Hepatocyte (in vitro differentiated cells): Measurements from ENCODE around the gene MYO1A. TPM values are rescaled to one million over a fixed set of nuclear protein-coding genes. Genes with fewer than 3 reads are reported as not detected.

ENCODE experiments used
- DNase-seq: peaks from one replicate; pipeline ENCODE4 v3.0.0-alpha.2; 2016; ENCODE audit warnings: low spot score
- H2AFZ ChIP-seq: fragments of 200-600 bp; sonication (generic); 2 replicates; pipeline ENCODE4 v1.6.0; 2016; ENCODE audit warnings: antibody characterized with exemption, mild to moderate bottlenecking
- H3K27ac ChIP-seq: fragments of 200-600 bp; sonication (generic); 2 replicates; pipeline ENCODE4 v1.5.1; 2016; ENCODE audit warnings: mild to moderate bottlenecking
- H3K27me3 ChIP-seq: fragments of 200-600 bp; sonication (generic); 2 replicates; pipeline ENCODE4 v1.6.1; 2016
- H3K36me3 ChIP-seq: fragments of 200-600 bp; sonication (generic); replicated peaks from 2 replicates; pipeline ENCODE4 v1.5.1; 2016; ENCODE audit warnings: low read depth; ENCODE audit not compliant: insufficient read depth
- H3K4me1 ChIP-seq: fragments of 200-600 bp; sonication (generic); 2 replicates; pipeline ENCODE4 v1.5.1; 2016; ENCODE audit warnings: mild to moderate bottlenecking, moderate library complexity; ENCODE audit not compliant: insufficient read depth
- H3K4me2 ChIP-seq: fragments of 200-600 bp; sonication (generic); 2 replicates; pipeline ENCODE4 v1.6.0; 2016
- H3K4me3 ChIP-seq: fragments of 200-600 bp; sonication (generic); 2 replicates; pipeline ENCODE4 v1.5.1; 2016; ENCODE audit warnings: mild to moderate bottlenecking
- H3K79me2 ChIP-seq: fragments of 200-600 bp; sonication (generic); 2 replicates; pipeline ENCODE4 v1.6.0; 2017; ENCODE audit warnings: mild to moderate bottlenecking
- H3K9me2 ChIP-seq: fragments of 200-600 bp; sonication (generic); replicated peaks from 2 replicates; pipeline ENCODE4 v1.6.0; 2017; ENCODE audit warnings: mild to moderate bottlenecking; ENCODE audit not compliant: insufficient read depth
- H3K9me3 ChIP-seq: fragments of 200-600 bp; sonication (generic); 2 replicates; pipeline ENCODE4 v1.5.1; 2016; ENCODE audit warnings: low read depth, mild to moderate bottlenecking
- H4K20me1 ChIP-seq: fragments of 200-600 bp; sonication (generic); 2 replicates; pipeline ENCODE4 v1.6.0; 2016; ENCODE audit warnings: mild to moderate bottlenecking; ENCODE audit not compliant: insufficient read depth, poor library complexity, severe bottlenecking
- CTCF ChIP-seq: fragments of 200-600 bp; sonication (generic); IDR thresholded peaks from 2 replicates; pipeline ENCODE4 v1.5.1; 2016; ENCODE audit warnings: antibody characterized with exemption, mild to moderate bottlenecking; ENCODE audit not compliant: poor library complexity
- EZH2 ChIP-seq: fragments of 200-600 bp; sonication (generic); IDR thresholded peaks from 2 replicates; pipeline ENCODE4 v1.6.1; 2016; ENCODE audit warnings: antibody characterized with exemption, mild to moderate bottlenecking, borderline replicate concordance
- EZH2phosphoT487 ChIP-seq: fragments of 200-600 bp; sonication (generic); IDR thresholded peaks from one replicate; pipeline ENCODE4 v1.6.1; 2018; ENCODE audit warnings: antibody characterized with exemption, mild to moderate bottlenecking, low read depth, moderate library complexity; ENCODE audit not compliant: unreplicated experiment, severe bottlenecking
- WGBS: methylation state at CpG from one replicate; pipeline ENCODE4 v1.1.6; 2016; ENCODE audit warnings: low lambda C conversion rate; ENCODE audit errors: missing lambda C conversion rate; 5-methylcytosine and 5-hydroxymethylcytosine counted together
- polyA plus RNA-seq: library from polyadenylated mRNA; unstranded; fragments of >200 nt; fragmentation: Nextera tagmentation; extraction: Ambion mirVana; gene quantifications from 2 replicates; pipeline ENCODE4 v1.2.1, GENCODE V29; 2016
- total RNA-seq: library from RNA; depleted of rRNA; stranded (reverse); fragments of >200 nt; gene quantifications from 2 replicates; pipeline ENCODE4 v1.2.3, GENCODE V29; 2014

MYO1A gene
- total and polyA plus RNA-seq, 2 experiments from 2014 or later: 23.8 to 29.2 TPM

GRCh38 chr12:57009949-57010626 lies 39.8 kb downstream of the MYO1A start:
- DNase-seq: no peak
- Histone ChIP-seq H3K4me1 (peaks cover 14% of the 10 kb centered on the region), H3K79me2 (peaks cover 10% of the 10 kb centered on the region), H3K4me2 (no peak overlapping the region), H3K27me3 (no peaks in the 10 kb centered on the region), H3K4me3 (no peak overlapping the region), H2AFZ (no peak overlapping the region), H4K20me1 (no peaks in the 10 kb centered on the region), H3K27ac (no peak overlapping the region), H3K9me3 (no peaks in the 10 kb centered on the region), H3K9me2 (no peaks in the 10 kb centered on the region), H3K36me3 (no peaks in the 10 kb centered on the region)
- TF ChIP-seq CTCF: no peak
- TF ChIP-seq EZH2phosphoT487: no peak
- no peak for TF ChIP-seq EZH2
- 94% methylated on average over 5 of the region's 5 CpGs for WGBS

- no peak overlapping the region for H3K4me3 ChIP-seq
- no peak for TF ChIP-seq EZH2
- TF ChIP-seq CTCF: peak; percentile 77
- H3K4me1 ChIP-seq: peaks cover 20% of the 10 kb centered on the region
- H2AFZ ChIP-seq: no peak overlapping the region
- H3K9me3 ChIP-seq: no peaks in the 10 kb centered on the region
- H3K79me2 ChIP-seq: peaks cover 29% of the 10 kb centered on the region
- peak overlapping the region; percentile 18 for H3K27ac ChIP-seq
- no peaks in the 10 kb centered on the region for H3K9me2 ChIP-seq
- H3K36me3 ChIP-seq: no peaks in the 10 kb centered on the region
- peak; percentile 75 for DNase-seq
- H3K27me3 ChIP-seq: no peaks in the 10 kb centered on the region
- no peaks in the 10 kb centered on the region for H4K20me1 ChIP-seq
- H3K4me2 ChIP-seq: no peak overlapping the region
Measured at GRCh38 chr12:57008178-57008577, 41.8 kb downstream of the MYO1A start.

GRCh38 chr12:57006809-57007475 lies 43.0 kb downstream of the MYO1A start:
- Histone ChIP-seq H3K79me2 (peaks cover 41% of the 10 kb centered on the region), H3K9me2 (no peaks in the 10 kb centered on the region)
- WGBS: 79% methylated on average over 10 of the region's 10 CpGs

More at GRCh38 chr12:57006809-57007475, 43.0 kb downstream of the MYO1A start:
- DNase-seq: no peak
- Histone ChIP-seq H3K9me3 (no peaks in the 10 kb centered on the region), H3K27me3 (no peaks in the 10 kb centered on the region), H3K4me3 (peak overlapping the region; percentile 52), H2AFZ (peak overlapping the region; percentile 84), H3K4me1 (peaks cover 20% of the 10 kb centered on the region), H3K27ac (no peak overlapping the region), H3K4me2 (peak overlapping the region; percentile 79), H4K20me1 (peaks cover 2% of the 10 kb centered on the region), H3K36me3 (peaks cover 4% of the 10 kb centered on the region)
- TF ChIP-seq EZH2 (no peak), CTCF (no peak), EZH2phosphoT487 (no peak)
